ENCODE results near the gene TIAM1. TPM values are rescaled to one million over a fixed set of nuclear protein-coding genes. Genes with fewer than 3 reads are reported as not detected.

TIAM1 gene
- total RNA-seq, 3 donors from 2014 or later: 6.2 to 11.6 (median 10.4) TPM

- H3K4me1 ChIP-seq (ENCODE audit: low read depth): no peaks in the 10 kb centered on the region
- no peaks in the 10 kb centered on the region for H3K9me3 ChIP-seq
- no peak for TF ChIP-seq CTCF (IDR thresholded peaks at IDR 0.05)
- H3K4me3 ChIP-seq: no peak overlapping the region
- intact Hi-C loops (cut with DNase I, micrococcal nuclease): no loop called here
- H3K36me3 ChIP-seq (ENCODE audit: low read depth): no peaks in the 10 kb centered on the region
- no peak for ATAC-seq
- no peak for DNase-seq
Measured at GRCh38 chr21:31141389-31142000, 202.6 kb downstream of the TIAM1 start.

GRCh38 chr21:31140676-31141075 lies 203.4 kb downstream of the TIAM1 start:
- Histone ChIP-seq H3K36me3 (ENCODE audit: low read depth) (no peaks in the 10 kb centered on the region), H3K4me1 (ENCODE audit: low read depth) (no peaks in the 10 kb centered on the region)
- intact Hi-C loops (cut with DNase I, micrococcal nuclease): no loop called here

GRCh38 chr21:31140025-31140424 lies 204.0 kb downstream of the TIAM1 start:
- no peak overlapping the region for H3K4me3 ChIP-seq
- DNase-seq: no peak
- no peaks in the 10 kb centered on the region for H3K4me1 ChIP-seq (ENCODE audit: low read depth)
- ATAC-seq: no peak
- no peak for TF ChIP-seq CTCF (IDR thresholded peaks at IDR 0.05)
- no peaks in the 10 kb centered on the region for H3K9me3 ChIP-seq
- intact Hi-C loops (cut with DNase I, micrococcal nuclease): no loop called here
- no peaks in the 10 kb centered on the region for H3K36me3 ChIP-seq (ENCODE audit: low read depth)

More at GRCh38 chr21:31140676-31141075, 203.4 kb downstream of the TIAM1 start:
- DNase-seq (no peak), ATAC-seq (no peak)
- no peak overlapping the region for H3K4me3 ChIP-seq
- no peaks in the 10 kb centered on the region for H3K9me3 ChIP-seq
- no peak for TF ChIP-seq CTCF (IDR thresholded peaks at IDR 0.05)

GRCh38 chr21:31137960-31138359 lies 206.1 kb downstream of the TIAM1 start:
- no peak for ATAC-seq
- Histone ChIP-seq H3K4me1 (ENCODE audit: low read depth) (no peaks in the 10 kb centered on the region), H3K4me3 (no peak overlapping the region), H3K9me3 (no peaks in the 10 kb centered on the region), H3K36me3 (ENCODE audit: low read depth) (no peaks in the 10 kb centered on the region)
- no peak for TF ChIP-seq CTCF (IDR thresholded peaks at IDR 0.05)
- intact Hi-C loops (cut with DNase I, micrococcal nuclease): no loop called here
- no peak for DNase-seq

- Histone ChIP-seq H3K4me3 (no peak overlapping the region), H3K36me3 (ENCODE audit: low read depth) (no peaks in the 10 kb centered on the region), H3K4me1 (ENCODE audit: low read depth) (no peaks in the 10 kb centered on the region), H3K9me3 (no peaks in the 10 kb centered on the region)
- no peak for DNase-seq
- TF ChIP-seq CTCF (IDR thresholded peaks at IDR 0.05): no peak
- intact Hi-C loops (cut with DNase I, micrococcal nuclease): no loop called here
- ATAC-seq: no peak
Measured at GRCh38 chr21:31136891-31137290, 207.2 kb downstream of the TIAM1 start.

Data from mucosa of descending colon (tissue), 3 donors.